HG02623 (cell line): ENCODE data around the gene PRRG2.

Experiments used
- ATAC-seq: cut with Tn5 transposase; IDR thresholded peaks from one replicate; pipeline ENCODE4 v1.9.1; 2021; ENCODE audit warnings: moderate library complexity; ENCODE audit not compliant: unreplicated experiment

Gene PRRG2

DNA sequence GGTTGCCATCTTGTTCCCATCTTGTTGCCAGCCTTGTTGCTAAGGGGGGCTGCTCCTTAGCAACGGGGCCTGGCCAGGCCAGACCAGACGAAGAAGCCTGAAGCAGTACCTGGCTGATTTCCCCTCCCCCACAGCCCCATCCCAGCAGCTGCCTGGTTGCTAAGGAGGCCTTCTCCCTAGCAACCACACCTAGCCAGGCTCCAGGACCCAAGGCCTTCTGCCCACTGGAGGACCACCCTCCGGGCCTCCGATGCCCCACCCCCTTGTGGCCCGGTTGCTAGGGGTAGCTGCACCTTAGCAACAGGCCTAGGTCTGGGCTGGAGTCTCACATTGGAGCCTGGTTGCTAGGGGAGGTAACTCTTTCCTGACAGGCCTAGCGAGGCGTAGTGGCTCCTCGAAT lies 3.9 kb downstream of the PRRG2 start:
- no peak for ATAC-seq

DNA sequence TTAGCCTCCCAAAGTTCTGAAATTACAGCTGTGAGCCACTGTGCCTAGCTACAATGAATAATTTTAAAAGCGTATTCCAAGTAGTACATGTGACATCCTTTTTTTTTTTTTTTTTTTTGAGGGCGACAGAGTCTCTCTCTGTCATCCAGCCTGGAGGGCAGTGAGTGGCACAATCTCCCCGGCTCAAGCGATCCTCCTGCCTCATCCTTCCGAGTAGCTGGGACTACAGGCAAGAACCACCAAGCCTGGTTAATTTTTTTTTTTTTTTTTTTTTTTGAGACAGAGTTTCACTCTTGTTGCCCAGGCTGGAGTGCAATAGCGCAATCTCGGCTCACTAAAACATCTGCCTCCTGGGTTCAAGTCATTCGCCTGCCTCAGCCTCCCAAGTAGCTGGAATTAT lies 6.1 kb downstream of the PRRG2 start:
- no peak for ATAC-seq

DNA sequence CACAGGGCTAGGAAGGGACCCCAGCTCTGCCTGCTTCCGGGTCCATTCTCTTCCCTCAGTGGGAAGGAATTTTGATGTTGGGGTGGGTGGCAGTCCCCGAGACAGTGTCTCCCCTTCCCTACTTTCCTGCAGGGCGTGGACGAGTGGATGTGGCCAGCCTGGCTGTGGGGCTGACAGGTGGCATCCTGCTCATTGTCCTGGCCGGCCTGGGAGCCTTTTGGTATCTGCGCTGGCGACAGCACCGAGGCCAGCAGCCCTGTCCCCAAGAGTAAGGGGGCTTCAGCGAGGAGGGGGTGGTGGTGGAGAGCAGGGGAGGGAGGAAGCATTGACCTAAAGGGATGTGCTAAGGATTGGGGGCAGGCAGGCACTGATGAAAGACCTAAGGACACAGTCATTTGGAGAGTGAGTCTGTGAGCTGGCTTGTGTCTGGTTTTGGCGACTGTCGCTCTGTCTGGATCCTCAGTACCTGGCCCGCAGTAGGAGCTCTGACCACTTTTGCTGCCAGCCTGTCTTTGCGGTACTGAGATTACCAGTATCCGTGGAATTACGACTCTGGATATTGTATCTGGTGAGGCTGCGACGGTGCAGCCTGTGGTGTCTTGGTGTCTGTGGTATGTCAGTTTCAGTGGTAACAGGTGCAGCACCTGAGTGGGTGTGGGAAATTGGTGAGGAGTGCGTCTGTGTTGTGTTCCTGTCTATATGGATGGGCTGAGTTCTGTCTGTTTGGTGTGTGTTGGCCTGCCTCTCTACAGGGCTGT lies 7.4 kb downstream of the PRRG2 start:
- ATAC-seq = no peak

DNA sequence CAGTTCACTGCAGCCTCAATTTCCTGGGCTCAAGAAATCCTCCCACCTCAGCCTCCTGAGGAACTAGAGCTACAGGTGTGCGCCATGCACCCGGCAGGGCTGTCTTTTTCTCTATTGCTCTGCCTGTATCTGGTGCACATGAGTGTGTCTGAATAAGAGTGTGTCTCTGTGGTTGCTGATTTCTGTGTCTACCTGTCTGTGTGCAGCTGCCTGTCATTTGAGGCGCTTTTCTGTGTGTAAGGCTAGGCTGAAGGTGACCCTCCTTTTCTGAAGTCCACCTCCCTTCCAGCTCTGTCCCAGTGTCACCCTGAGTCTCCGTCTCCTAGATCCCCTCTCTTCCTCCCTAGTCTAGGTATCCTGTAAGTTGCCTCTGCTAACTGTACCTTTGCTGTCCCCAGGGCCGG lies 8.4 kb downstream of the PRRG2 start:
- ATAC-seq = no peak

DNA sequence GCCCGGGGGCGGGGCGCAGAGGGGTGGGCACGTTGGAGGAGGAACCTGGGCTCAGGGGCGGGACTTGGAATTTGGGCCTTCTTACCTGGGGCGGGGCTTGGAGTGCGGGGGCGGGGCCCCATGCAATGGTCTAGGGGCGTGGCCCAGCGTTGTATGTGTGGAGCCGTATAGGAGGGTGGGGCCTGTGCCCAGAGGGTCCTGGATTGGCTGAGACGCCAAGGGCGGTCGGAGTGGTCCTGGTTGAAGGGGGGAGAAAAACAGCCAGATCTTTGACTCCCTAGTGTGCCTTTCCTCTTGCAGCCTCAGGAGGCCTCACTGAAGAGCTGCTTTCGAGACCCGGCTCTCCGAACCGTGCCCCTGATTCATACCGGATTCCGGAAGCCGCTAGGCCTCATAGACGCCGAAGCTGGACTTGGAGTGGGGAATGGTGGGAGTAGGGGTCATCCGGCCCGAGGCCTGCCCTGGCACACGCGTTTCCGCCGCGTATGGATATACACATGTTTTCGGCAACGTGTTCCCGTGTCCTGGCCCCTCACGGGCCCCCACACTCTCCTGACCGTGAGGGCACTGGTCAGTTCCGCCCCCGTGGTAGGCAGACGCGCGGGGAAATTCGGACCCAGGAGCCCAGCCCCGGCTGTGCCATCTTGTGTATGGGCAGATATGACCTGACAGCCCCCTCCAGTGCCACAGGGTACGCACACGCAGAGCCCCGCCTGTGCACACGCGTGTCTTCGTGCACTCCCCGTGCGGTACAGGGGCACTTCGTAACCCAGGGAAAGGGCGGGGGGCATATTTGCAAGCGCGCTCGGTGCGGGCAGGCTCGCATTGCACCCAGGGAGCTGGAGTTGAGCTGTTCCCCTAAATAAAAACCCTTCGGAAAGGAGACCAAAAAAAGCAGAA lies 9.2 kb downstream of the PRRG2 start:
- peak; percentile 67 for ATAC-seq

DNA sequence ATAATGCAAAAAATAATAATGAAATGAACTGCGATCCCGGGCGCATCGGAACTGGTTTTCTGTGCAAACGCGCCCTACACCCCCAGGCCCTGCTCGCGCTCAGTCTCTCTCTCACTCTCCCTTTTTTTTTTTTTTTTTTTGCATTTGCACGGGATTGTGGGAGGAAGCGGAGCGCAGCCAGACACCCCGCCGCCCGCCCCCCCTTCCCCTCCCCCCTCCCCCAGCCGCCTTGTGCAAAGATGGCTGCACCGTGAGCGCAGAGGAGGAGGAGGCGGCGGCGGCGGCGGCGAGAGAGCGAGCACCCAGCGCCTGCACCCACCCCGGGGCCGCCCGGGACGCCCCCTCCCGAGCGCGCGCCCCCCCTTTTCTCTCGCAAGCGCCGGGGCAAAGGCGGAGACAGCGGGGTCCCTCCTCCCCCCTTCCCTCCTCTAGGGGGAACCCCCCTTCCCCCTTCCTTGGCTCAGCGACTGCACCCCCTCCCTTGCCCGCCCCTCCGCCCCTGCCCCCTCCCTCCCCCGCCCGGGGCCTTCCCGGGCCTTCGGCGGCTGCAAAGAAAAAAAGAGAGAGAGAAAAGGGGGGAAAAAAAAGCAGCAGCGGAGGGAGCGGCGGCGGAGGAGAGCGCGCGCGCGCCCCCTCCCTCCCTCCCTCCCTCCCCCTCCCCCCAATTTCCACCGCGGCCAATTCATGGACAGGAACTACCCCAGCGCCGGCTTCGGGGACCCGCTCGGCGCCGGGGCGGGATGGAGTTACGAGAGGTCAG lies 10.0 kb downstream of the PRRG2 start, which contains the start of gene PRR12:
TSS of gene PRR12 (plus strand) at position 212 of the 760 bp plus-strand sequence. CDS start at position 685, 473 bp downstream.
- ATAC-seq = no peak

DNA sequence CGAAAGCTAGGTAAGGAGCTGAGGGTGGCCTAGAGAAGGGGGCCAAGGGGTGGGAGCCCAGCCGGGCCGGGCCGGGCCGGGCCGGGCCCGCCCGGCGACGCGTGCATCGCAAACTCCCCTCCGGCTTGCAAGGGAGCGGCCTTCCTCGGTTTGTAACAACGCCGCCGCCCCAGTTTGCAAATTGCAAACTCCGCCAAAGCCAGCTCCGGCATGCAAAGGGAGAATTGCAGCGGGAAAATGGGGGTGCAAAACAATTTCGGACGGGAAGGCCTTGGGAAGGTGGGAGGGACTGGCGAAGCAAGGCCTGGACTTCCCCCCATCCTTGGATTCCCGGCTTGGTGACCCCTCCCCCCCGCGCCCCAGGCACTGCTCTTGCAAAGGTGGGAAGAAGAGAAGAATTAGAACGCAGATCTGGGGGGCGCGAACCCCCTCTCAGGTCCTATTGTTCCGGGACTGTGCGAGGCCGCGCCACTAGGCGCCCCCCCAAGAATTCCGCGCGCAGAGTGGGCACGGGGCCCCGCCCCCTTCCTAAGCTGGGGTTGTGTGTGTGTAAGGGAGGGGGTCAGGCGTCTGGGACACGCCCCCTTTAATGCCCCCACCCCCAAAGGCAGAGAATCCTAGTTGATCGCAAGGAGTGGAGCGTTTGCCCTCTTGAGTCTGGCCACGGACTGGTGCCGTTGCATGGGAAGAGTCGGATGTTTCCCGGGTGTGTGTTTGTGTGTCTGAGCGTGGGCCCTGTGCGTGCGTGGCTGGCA lies 10.8 kb downstream of the PRRG2 start:
- ATAC-seq = no peak

DNA sequence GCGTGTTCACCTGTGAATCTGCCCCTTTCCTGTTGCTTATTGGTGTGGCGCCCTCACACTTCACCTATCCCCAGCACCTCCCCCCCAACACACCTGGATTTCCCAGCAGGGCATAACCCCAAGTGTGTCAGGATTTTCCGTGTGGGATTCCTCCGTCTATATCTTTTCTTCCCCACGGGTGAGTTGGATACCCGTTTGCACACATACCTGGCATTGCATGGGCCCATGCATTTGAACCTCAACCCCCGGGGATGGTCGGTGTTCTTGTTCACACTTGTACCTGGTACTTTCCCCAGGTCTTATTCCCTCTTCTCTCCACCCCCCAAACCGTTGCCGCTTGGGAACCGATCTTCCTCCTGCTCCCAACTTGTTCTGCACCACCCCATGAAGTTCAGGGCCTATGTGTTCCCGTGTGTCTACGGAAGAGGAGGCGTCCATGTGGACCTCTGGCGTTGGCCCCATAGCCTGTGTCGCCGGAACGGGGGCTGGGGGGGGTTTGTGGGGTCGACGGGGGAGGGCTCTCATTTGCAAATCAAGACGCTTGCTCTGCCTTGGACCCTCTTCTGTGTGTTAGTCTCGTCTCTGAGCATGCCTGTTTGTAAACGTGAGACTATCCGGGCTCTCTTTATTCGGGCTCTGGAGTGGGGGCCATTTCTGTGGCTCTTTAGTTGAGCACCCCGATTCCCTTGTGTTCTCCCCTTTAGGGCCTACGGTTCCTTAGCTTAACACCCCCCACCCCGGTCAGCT lies 11.5 kb downstream of the PRRG2 start:
- no peak for ATAC-seq

DNA sequence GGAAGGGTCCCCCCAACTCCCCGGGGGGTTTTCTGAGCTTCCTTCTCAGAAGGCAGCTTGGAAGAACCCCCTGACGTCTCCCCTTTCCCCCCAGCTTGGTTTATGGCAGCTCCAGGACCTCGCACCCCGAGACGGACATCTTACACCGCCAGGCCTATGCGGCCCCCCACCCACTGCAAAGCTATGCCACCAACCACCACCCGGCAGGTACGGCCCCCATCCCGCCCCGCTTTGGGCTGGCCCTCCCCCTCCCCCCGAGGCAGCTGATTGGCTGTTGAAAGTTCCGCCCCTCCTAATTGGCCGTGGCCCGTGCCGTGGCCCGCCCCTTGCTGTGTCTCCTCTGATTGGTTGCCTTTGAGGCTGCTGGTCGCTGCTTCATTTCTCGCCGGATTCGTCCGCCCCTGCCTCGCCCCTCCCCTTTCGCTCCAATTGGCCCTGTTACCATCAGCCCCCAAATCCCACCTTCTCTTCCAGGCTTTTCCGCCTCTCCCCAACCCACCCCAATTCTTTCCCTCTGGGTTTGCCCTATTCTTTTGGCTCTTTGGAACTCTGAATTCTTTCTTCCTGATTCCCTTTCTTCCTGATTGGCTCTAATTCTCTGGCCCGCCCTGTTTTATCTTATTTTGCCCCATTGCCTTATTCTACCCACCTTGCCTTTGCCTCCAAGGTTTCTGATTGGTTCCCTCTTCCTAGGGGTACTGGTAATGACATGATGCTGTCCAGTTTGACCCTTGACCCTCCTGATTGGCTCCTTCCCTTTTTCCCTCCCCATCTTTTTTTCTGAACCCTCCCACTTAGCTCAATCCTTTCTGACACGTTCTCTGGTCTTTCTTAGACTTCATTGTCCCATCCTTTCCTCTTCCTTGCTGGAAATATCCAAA lies 12.4 kb downstream of the PRRG2 start:
- ATAC-seq = peak; percentile 46

DNA sequence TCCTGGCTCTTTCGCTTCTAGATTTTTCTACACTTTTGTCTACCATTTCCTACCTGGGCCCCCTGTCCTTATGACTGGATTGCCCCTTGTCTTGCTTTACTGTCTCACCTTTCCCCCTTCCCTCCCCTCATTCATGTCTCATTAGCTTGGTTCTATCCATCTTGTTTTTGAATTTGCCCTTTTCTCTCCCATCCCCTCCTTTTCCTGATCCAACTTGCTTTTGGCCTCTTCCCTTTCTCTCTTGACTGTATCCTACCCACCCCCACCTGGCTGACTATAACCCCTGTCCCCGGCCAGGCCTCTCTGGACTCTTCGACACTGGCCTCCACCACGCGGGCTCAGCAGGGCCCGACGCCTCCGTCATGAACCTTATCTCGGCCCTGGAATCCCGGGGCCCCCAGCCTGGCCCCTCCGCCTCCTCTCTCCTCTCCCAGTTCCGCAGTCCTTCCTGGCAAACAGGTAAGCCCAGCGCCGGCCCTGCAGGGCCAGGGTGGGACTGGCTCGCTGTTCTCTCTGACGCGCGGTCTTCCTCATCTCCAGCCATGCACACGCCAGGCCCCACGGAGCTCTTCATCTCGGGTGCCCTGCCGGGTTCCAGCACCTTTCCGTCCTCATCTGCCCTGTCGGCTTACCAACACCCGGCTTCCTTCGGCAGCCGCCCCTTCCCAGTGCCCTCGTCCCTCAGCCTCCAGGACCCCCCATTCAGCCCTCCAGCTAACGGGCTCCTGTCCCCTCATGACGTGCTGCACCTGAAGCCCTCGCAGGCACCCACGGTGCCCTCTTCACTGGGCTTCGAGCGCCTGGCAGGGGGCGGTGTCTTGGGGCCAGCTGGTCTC lies 13.3 kb downstream of the PRRG2 start:
- ATAC-seq = no peak

DNA sequence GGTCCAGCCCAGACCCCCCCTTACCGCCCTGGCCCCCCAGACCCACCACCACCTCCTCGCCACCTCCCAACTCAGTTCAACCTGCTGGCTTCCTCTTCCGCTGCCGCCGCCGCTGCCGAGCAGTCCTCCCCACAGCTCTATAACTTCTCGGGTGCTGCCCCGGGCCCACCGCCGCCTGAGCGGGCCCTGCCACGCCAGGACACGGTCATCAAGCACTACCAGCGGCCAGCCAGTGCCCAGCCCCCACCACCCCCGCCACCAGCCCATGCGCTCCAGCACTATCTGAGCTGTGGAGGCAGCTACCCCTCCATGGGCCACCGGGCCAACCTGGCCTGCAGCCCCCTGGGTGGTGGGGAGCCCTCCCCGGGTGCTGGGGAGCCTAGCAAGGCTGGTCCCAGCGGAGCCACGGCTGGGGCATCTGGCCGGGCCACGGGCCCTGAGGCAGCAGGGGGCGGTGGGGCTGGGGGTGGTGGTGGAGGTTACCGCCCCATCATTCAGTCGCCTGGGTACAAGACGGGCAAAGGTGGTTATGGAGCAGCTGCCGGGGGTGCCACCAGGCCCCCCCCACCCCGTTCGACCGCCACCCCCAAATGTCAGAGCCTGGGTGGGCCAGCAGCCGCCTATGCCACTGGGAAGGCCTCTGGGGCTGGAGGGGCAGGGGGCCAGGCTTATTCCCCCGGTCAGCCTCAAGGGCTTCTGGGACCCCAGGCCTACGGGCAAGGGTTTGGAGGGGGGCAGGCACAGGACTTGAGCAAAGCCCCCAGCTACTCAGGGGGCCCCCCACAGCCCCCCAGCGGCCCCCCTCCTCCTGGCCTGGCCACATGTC lies 14.1 kb downstream of the PRRG2 start:
- no peak for ATAC-seq

DNA sequence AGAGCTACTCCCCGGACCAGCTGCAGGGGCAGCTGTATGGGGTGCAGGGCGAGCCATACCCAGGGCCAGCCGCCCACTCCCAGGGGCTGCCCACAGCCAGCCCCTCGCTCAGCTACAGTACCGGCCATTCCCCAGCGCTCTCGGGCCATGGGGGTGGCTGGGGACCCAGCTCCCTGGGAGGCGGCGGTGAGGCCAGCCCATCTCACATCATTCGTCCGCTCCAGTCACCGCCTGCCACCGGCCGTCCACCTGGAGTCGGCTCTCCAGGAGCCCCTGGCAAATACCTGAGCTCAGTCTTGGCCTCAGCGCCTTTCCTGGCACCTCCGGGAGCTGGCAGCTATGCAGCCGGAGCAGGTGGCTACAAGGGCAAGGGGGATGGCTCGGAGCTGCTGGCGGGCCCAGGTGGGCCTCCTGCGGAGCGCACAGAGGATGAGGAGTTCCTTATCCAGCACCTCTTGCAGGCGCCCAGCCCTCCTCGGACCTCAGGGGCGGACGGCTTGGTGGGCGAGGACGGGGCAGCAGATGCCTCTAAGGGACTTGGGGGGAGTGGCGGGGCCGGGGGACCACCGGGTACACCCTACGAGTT lies 14.8 kb downstream of the PRRG2 start:
- ATAC-seq = no peak

DNA sequence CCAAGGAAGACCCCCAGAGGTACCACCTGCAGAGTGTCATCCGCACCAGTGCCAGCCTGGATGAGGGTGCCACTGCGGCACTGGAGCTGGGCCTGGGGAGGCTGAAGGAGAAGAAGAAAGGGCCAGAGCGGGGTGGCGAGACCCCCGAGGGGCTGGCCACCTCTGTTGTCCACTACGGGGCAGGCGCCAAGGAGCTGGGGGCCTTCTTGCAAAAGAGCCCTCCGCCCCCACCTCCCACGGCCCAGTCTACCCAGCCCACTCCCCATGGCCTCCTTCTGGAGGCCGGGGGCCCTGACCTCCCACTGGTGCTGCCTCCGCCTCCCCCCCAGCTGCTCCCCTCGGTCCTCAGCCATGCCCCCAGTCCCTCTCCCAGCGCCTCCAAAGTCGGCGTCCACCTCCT lies 15.3 kb downstream of the PRRG2 start:
- no peak for ATAC-seq

DNA sequence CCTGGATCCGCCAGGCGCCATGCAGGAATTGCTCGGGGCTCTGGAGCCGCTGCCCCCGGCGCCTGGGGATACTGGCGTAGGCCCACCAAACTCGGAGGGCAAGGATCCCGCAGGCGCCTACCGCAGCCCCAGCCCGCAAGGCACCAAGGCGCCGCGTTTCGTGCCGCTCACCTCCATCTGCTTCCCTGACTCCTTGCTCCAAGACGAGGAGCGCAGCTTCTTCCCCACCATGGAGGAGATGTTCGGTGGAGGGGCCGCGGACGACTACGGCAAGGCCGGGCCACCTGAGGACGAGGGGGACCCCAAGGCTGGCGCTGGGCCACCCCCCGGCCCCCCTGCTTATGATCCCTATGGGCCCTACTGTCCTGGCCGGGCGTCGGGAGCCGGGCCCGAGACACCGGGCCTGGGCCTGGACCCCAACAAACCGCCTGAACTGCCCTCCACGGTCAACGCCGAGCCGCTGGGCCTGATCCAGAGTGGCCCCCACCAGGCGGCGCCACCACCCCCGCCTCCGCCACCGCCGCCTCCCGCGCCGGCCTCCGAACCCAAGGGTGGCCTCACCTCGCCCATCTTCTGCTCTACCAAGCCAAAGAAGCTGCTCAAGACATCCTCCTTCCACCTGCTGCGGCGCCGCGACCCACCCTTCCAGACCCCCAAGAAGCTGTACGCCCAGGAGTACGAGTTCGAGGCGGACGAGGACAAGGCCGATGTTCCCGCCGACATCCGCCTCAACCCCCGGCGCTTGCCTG lies 16.0 kb downstream of the PRRG2 start:
- ATAC-seq = no peak

DNA sequence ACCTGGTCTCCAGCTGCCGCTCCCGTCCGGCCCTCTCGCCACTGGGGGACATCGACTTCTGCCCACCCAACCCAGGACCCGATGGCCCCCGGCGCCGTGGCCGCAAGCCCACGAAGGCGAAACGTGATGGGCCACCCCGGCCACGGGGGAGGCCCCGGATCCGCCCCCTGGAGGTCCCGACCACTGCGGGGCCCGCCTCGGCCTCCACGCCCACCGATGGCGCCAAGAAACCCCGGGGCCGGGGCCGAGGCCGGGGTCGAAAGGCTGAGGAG lies 16.5 kb downstream of the PRRG2 start:
- ATAC-seq = no peak
